SK-N-MC (cell line): ENCODE data around the gene ADAM10.

Source experiments
- DNase-seq: peaks from one replicate; pipeline ENCODE4 v3.0.0-alpha.2; 2011; ENCODE audit warnings: low read depth, low spot score
- H3K27ac ChIP-seq: fragments of 200-600 bp; sonication (generic); 2 replicates; pipeline ENCODE4 v1.5.1; 2016; ENCODE audit warnings: mixed run types
- H3K36me3 ChIP-seq: fragments of 200-600 bp; sonication (generic); 2 replicates; pipeline ENCODE4 v1.6.1; 2017; ENCODE audit warnings: antibody characterized with exemption, low read length, mixed read lengths; ENCODE audit not compliant: insufficient read depth
- H3K4me3 ChIP-seq: fragments of 200-600 bp; sonication (generic); 2 replicates; pipeline ENCODE4 v1.5.1; 2016
- H3K9ac ChIP-seq: fragments of 200-600 bp; sonication (generic); 2 replicates; pipeline ENCODE4 v1.8.0; 2017; ENCODE audit warnings: mixed run types, mixed read lengths; ENCODE audit not compliant: insufficient read length
- H3K9me3 ChIP-seq: fragments of 200-600 bp; sonication (generic); 2 replicates; pipeline ENCODE4 v1.6.1; 2017; ENCODE audit warnings: low read depth, mild to moderate bottlenecking, antibody characterized with exemption, low read length, moderate library complexity, mixed read lengths
- EZH2 ChIP-seq: fragments of 200-600 bp; sonication (generic); IDR thresholded peaks from one replicate; pipeline ENCODE4 v1.6.1; 2017; ENCODE audit warnings: antibody characterized with exemption
- FOXP2 ChIP-seq: optimal IDR thresholded peaks from 2 replicates; pipeline ENCODE3; 2011; ENCODE audit warnings: mild to moderate bottlenecking, moderate library complexity; ENCODE audit not compliant: insufficient read depth; ENCODE audit errors: extremely low read length, control extremely low read depth
- POLR2AphosphoS5 ChIP-seq: IDR thresholded peaks from 2 replicates; pipeline ENCODE4 v1.6.1; 2012; ENCODE audit warnings: mild to moderate bottlenecking, low read depth, low read length, borderline replicate concordance

Gene ADAM10

DNA sequence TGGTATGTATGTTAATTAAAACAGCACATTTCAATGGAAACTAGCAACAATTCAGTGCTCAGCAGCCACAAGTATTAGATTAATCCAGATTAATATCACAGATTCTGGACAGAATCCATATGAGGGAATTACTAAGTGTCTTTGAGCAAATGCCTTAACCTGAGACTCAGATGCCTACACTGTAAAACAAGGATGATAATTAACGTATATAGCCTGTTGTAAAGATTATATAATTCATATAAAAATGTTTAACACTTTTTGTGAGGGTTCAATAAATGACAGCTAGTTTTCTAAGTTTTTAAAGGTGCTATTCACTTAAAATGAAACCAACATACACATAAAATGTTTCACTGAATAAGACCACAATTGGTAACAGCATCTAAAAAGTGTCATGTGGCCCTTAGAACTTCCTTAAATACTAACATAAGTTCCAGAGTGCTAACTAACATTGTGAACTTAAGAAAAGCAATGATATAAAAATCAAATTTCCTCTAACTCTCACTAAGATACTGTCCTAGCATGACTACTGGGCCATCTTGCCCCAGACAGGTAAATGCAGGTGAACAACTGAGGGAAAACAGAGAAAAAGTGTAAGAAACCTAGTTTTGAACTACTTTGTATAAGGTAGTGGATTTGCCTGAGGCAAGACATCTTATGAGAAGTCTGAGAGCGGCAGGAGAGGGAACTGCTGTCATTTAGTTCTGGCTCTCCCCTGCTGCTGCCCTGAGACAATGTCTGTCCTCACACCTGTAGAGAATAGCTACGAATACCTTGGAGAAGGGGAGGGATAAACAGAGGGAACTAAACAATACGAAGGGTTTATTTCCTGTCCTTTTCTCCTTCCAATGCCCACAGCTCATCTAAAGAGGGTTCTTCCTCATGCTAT lies 151.3 kb downstream of the ADAM10 start:
- H3K4me3 ChIP-seq: no peak overlapping the region
- peaks cover 7% of the 10 kb centered on the region; the same call in 1 of the 2 replicates for H3K36me3 ChIP-seq
- no peak for TF ChIP-seq EZH2
- no peak for TF ChIP-seq POLR2AphosphoS5
- no peak for TF ChIP-seq FOXP2
- no peak overlapping the region for H3K27ac ChIP-seq
- no peak overlapping the region for H3K9ac ChIP-seq
- no peaks in the 10 kb centered on the region for H3K9me3 ChIP-seq
- DNase-seq: no peak

DNA sequence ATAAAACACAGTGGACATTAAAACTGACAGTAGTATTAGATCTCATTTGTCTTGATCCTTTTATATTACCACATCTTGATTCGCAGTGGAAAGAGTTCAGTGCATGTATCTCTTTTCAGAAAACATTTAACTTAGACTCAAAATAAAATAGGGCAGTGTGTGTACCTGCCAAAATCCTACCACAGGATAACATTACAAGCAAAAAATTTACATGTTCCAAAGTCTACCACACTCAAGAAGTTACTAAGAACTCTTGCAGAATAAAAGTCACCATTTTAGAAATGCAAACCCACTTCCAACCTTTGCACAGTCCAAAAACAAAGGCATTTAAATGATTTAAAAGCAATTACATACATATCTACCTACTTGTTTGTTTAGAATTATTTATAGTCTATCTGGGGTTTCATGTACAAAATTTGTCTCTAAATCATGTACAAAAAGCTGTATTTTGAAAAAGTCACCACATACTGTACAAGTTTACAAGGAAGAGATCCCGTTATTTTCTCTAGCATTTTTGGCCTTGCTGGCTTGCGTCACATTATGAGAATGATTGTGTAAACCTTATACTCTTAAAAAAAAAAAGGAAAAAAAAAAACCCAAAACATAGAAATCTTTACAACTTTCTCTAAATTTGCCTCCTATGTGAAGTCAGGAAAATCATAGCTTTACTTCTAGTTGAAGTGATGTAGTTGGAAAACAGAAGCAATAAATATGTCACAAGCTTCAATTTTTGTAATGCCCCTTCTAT lies 153.8 kb downstream of the ADAM10 start:
- no peak overlapping the region for H3K4me3 ChIP-seq
- H3K9me3 ChIP-seq: no peaks in the 10 kb centered on the region
- H3K9ac ChIP-seq: no peak overlapping the region
- no peak for DNase-seq
- TF ChIP-seq EZH2 (no peak), FOXP2 (no peak), POLR2AphosphoS5 (no peak)
- H3K27ac ChIP-seq: no peak overlapping the region
- 0 out of 2 replicates have a peak, but pooled peaks cover 4% of the 10 kb centered on the region for H3K36me3 ChIP-seq

DNA sequence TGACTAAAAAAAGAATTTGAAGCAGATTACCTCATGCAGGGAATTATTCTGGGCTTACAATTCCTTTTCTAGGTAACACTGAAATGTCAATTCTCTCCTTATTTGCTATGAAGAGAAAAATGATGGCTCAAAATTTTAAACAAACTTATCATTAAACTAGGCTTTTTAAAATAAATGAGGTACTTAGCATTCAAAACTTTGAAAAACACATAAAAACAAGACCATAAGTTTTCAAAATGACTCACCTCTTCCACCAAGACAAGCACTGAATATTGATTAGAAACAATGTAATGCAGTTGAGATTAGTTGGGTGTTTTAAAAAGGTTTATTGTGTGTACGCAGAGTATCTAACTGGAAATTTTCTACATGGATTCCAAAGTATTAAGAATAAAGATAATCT lies 154.6 kb downstream of the ADAM10 start:
- no peak for DNase-seq
- Histone ChIP-seq H3K9me3 (no peaks in the 10 kb centered on the region), H3K27ac (no peak overlapping the region), H3K4me3 (no peak overlapping the region), H3K36me3 (0 out of 2 replicates have a peak, but pooled peaks cover 4% of the 10 kb centered on the region), H3K9ac (no peak overlapping the region)
- TF ChIP-seq EZH2 (no peak), FOXP2 (no peak)

DNA sequence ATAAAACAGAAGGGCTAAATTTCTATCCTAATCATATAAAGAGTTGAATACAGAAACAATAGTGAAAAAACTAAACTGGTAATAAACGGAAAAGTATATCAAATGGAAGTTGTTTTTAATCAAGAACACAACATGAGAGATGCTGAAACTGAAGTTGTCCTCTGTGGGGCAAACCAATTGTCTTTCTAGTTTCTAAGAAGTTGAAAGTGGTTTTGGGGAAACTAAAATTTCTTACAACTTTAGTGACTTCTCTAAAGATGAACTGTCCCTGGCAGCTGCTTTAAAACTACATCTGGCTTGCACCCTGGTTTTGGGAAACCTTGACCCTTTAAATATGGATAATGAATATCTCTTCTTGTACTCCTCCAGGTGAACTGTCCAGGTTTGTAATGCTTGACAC lies 155.6 kb downstream of the ADAM10 start:
- no peak overlapping the region for H3K27ac ChIP-seq
- H3K9ac ChIP-seq: no peak overlapping the region
- H3K4me3 ChIP-seq: no peak overlapping the region
- DNase-seq: no peak
- 0 out of 2 replicates have a peak, but pooled peaks cover 4% of the 10 kb centered on the region for H3K36me3 ChIP-seq
- H3K9me3 ChIP-seq: no peaks in the 10 kb centered on the region
- TF ChIP-seq FOXP2 (no peak), POLR2AphosphoS5 (no peak), EZH2 (no peak)

DNA sequence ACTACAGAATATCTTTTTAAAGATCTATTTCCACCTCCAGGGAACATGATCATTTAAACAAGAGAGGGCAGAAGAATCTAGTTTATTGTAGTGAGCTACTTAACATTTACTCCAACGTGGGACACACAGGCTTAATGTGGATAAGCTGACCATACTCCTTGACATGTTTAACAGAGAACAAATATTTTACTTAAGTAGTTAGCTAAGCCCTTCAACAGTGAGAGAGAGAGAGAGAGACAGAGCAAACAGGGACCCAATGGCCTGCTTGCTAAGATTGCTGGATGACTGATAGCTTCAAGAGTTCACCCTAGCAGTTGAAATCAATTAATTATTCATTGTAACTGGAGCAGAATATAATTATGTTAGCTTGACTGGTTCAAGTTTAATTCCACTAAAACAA lies 158.6 kb downstream of the ADAM10 start:
- H3K9ac ChIP-seq: no peak overlapping the region
- TF ChIP-seq FOXP2: no peak
- TF ChIP-seq POLR2AphosphoS5: no peak
- TF ChIP-seq EZH2: no peak
- DNase-seq: no peak
- H3K27ac ChIP-seq: no peak overlapping the region
- H3K9me3 ChIP-seq: no peaks in the 10 kb centered on the region
- H3K36me3 ChIP-seq: no peaks in the 10 kb centered on the region
- H3K4me3 ChIP-seq: no peak overlapping the region

DNA sequence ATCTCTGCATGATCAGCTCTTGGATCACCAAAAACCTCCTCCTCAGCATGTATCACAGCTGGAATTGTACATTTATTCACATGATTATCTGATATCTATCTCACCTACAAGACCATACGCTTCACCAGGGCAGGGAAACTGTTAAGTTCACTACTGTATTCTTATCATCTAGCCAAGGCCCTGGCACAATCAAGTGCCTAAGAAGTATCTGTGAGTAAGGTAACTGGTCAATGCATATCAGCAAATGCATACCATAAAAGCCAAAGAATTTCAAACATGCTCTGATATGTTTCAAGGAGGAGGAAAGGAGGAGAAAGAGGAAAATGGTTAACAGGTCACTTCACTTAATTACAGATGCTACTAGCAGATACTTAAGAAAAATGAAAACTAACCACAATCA lies 159.3 kb downstream of the ADAM10 start:
- no peaks in the 10 kb centered on the region for H3K36me3 ChIP-seq
- no peak for DNase-seq
- H3K27ac ChIP-seq: no peak overlapping the region
- no peaks in the 10 kb centered on the region for H3K9me3 ChIP-seq
- TF ChIP-seq POLR2AphosphoS5 (no peak), FOXP2 (no peak), EZH2 (no peak)
- no peak overlapping the region for H3K9ac ChIP-seq
- no peak overlapping the region for H3K4me3 ChIP-seq

DNA sequence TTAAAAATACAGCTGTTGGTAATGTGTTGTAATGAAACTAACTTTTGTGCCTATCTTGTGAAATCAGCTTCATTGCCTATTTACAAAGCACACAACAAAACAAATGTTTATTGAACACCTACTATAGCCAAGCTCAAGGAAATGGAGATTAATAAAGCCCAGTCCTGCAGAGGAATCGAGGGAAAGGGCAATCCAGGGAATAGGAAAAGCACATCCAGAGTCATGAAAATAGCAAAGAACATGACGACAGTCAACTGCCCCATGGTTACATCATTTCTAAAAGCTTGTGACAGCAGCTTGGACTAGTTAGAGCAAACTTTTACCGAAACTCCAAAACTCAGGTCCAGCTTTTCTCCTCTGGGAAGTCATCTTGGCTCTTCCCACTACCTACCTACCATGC lies 160.5 kb downstream of the ADAM10 start:
- no peak overlapping the region for H3K4me3 ChIP-seq
- no peaks in the 10 kb centered on the region for H3K9me3 ChIP-seq
- H3K27ac ChIP-seq: no peak overlapping the region
- no peaks in the 10 kb centered on the region for H3K36me3 ChIP-seq
- TF ChIP-seq EZH2: no peak
- no peak for TF ChIP-seq POLR2AphosphoS5
- TF ChIP-seq FOXP2: no peak
- DNase-seq: no peak
- no peak overlapping the region for H3K9ac ChIP-seq

DNA sequence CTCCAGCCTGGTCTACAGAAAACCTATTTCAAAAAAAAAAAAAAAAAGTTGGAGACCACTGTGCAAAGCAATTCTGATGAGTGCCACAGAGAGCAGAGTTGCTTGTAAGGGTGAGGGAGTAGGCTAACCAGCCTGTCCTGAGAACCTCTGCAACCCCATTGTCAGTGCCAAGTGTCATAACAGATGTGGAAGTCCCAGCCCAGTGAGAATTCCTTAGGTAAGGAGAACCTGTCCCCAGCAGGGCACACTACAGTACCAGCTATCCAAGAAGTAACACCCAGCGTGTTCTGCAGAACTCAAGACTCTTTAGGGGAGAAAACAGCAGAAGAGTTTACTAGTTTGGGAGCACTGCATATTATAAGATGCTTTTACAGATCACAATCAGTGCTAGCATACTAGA lies 161.4 kb downstream of the ADAM10 start:
- Histone ChIP-seq H3K9ac (no peak overlapping the region), H3K36me3 (no peaks in the 10 kb centered on the region), H3K9me3 (no peaks in the 10 kb centered on the region), H3K27ac (no peak overlapping the region), H3K4me3 (no peak overlapping the region)
- DNase-seq: no peak
- TF ChIP-seq EZH2 (no peak), FOXP2 (no peak), POLR2AphosphoS5 (no peak)

DNA sequence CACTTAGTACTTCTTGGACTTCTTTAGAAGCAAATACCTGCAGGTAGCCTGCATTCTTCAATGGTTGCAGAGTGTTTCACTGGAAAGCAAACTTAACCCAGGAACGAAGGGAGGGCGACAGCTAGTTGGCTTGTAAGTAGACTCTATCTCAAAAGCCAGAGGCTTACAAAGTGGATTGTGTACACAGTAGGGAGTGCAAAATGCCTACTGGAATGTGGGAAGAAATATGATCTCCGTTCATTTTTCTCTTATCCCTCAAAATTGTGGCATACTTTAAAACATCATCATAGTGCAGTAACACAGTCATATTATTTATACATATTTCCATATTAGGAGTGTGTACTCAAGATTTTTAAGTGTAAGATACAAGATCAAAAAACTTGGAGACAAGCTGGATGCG lies 162.0 kb downstream of the ADAM10 start:
- DNase-seq: no peak
- no peak for TF ChIP-seq POLR2AphosphoS5
- TF ChIP-seq FOXP2: no peak
- TF ChIP-seq EZH2: no peak

More for the DNA sequence above, 162.0 kb downstream of the ADAM10 start:
- Histone ChIP-seq H3K9me3 (no peaks in the 10 kb centered on the region), H3K4me3 (no peak overlapping the region), H3K27ac (no peak overlapping the region), H3K36me3 (no peaks in the 10 kb centered on the region), H3K9ac (no peak overlapping the region)
